DMS 273 treated with DMSO at 0.1 percent for 48 hours (cell line): ENCODE measurements around the gene HAUS2.

ENCODE experiments used
- DNase-seq: peaks from one replicate; lab custom pipeline; 2025; lab: John Stamatoyannopoulos, UW

The HAUS2 gene

GRCh38 chr15:42608752-42609488 lies 60.3 kb downstream of the HAUS2 start:
- no peak for DNase-seq

- no peak for DNase-seq
Observed at GRCh38 chr15:42611532-42611931, 62.9 kb downstream of the HAUS2 start.

DNA sequence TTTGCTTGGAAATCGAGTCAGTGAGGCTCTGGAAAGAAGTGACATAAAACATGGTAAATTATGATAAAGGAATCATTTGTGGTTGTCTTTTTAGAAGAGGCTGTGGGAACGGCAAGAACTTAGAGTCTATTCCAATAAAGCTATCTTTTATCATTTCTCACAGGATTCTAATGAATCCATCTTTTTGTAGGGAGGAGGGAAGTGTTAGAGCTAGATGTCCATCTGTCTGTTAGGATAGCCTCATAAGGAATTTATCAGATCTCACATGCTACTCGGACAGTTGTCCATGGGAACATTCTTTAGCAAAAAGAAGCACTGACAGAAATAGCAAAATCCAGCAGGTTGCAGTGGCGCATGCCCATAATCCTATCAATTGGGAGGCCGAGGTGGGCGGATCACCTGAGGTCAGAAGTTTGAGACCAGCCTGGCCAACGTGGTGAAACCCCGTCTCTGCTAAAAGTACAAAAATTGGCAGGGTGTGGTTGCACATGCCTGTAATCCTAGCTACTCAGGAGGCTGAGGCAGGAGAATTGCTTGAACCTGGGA lies 63.8 kb downstream of the HAUS2 start:
- DNase-seq: no peak

- DNase-seq: no peak
Observed at GRCh38 chr15:42616107-42616506, 67.5 kb downstream of the HAUS2 start.
